Measurements from ENCODE around the gene IL5. TPM values are rescaled to one million over a fixed set of nuclear protein-coding genes. Genes with fewer than 3 reads are reported as not detected.

IL5 gene
- total RNA-seq, 2 donors from 2014 or later = not detected

- no peak for TF ChIP-seq CTCF (IDR thresholded peaks at IDR 0.05)
- Histone ChIP-seq H3K36me3 (no peaks in the 10 kb centered on the region), H3K27me3 (no peaks in the 10 kb centered on the region), H3K9me3 (no peaks in the 10 kb centered on the region), H3K4me3 (no peak overlapping the region), H3K4me1 (no peaks in the 10 kb centered on the region), H3K27ac (no peak overlapping the region)
- DNase-seq (ENCODE audit: low spot score) = no peak
Observed at GRCh38 chr5:132540764-132541163, 2.6 kb downstream of the IL5 start.

- Histone ChIP-seq H3K4me1 (no peaks in the 10 kb centered on the region), H3K27ac (no peak overlapping the region), H3K27me3 (no peaks in the 10 kb centered on the region), H3K4me3 (no peak overlapping the region), H3K9me3 (no peaks in the 10 kb centered on the region), H3K36me3 (no peaks in the 10 kb centered on the region)
- TF ChIP-seq CTCF (IDR thresholded peaks at IDR 0.05) = no peak
- DNase-seq (ENCODE audit: low spot score) = no peak
Observed at GRCh38 chr5:132540149-132540548, 3.2 kb downstream of the IL5 start.

GRCh38 chr5:132539716-132540115 lies 3.6 kb downstream of the IL5 start:
- TF ChIP-seq CTCF (IDR thresholded peaks at IDR 0.05) = no peak
- H3K4me1 ChIP-seq = no peaks in the 10 kb centered on the region
- no peaks in the 10 kb centered on the region for H3K36me3 ChIP-seq
- H3K27ac ChIP-seq = no peak overlapping the region
- no peaks in the 10 kb centered on the region for H3K27me3 ChIP-seq
- DNase-seq (ENCODE audit: low spot score) = no peak
- H3K9me3 ChIP-seq = no peaks in the 10 kb centered on the region
- no peak overlapping the region for H3K4me3 ChIP-seq

GRCh38 chr5:132530946-132531345 lies 12.4 kb downstream of the IL5 start:
- TF ChIP-seq CTCF (IDR thresholded peaks at IDR 0.05) = no peak
- H3K27me3 ChIP-seq = no peaks in the 10 kb centered on the region
- H3K27ac ChIP-seq = no peak overlapping the region
- no peaks in the 10 kb centered on the region for H3K9me3 ChIP-seq
- H3K36me3 ChIP-seq = no peaks in the 10 kb centered on the region
- no peak overlapping the region for H3K4me3 ChIP-seq
- DNase-seq (ENCODE audit: low spot score) = no peak
- peaks cover 0 to 6% of the 10 kb centered on the region in 2 donors for H3K4me1 ChIP-seq

GRCh38 chr5:132528866-132529634 lies 14.3 kb downstream of the IL5 start:
- no peak overlapping the region for H3K4me3 ChIP-seq
- no peaks in the 10 kb centered on the region for H3K9me3 ChIP-seq
- no peak overlapping the region for H3K27ac ChIP-seq
- H3K36me3 ChIP-seq = no peaks in the 10 kb centered on the region
- H3K27me3 ChIP-seq = no peaks in the 10 kb centered on the region
- H3K4me1 ChIP-seq = peaks cover 0 to 6% of the 10 kb centered on the region in 2 donors
- no peak for TF ChIP-seq CTCF (IDR thresholded peaks at IDR 0.05)
- no peak for DNase-seq (ENCODE audit: low spot score)

- no peaks in the 10 kb centered on the region for H3K36me3 ChIP-seq
- H3K27ac ChIP-seq = no peak overlapping the region
- TF ChIP-seq CTCF (IDR thresholded peaks at IDR 0.05) = no peak
- H3K4me3 ChIP-seq = no peak overlapping the region
- no peaks in the 10 kb centered on the region for H3K27me3 ChIP-seq
- no peak for DNase-seq (ENCODE audit: low spot score)
- H3K9me3 ChIP-seq = no peaks in the 10 kb centered on the region
- H3K4me1 ChIP-seq = peaks cover 0 to 6% of the 10 kb centered on the region in 2 donors
Observed at GRCh38 chr5:132528021-132528420, 15.3 kb downstream of the IL5 start.

Data from right atrium auricular region (tissue), 2 donors.